Mesothelial cell of epicardium (in vitro differentiated cells): ENCODE measurements around the gene PTPMT1. TPM values are rescaled to one million over a fixed set of nuclear protein-coding genes. Genes with fewer than 3 reads are reported as not detected.

ENCODE experiments used
- DNase-seq, 2 experiments: peaks; one replicate each; pipeline ENCODE4 v3.0.0; 2021; ENCODE audit warnings: low spot score in 2 of 2; ENCODE audit not compliant: unreplicated experiment in 2 of 2
- H3K27ac Mint-ChIP-seq: 2 replicates; pipeline ENCODE4 v1.8.0; 2021; ENCODE audit warnings: mixed read lengths
- H3K27me3 Mint-ChIP-seq: 2 replicates; pipeline ENCODE4 v1.8.0; 2021; ENCODE audit warnings: low read depth, mixed read lengths
- H3K36me3 Mint-ChIP-seq: 2 replicates; pipeline ENCODE4 v1.8.0; 2021; ENCODE audit warnings: mixed read lengths
- H3K4me1 Mint-ChIP-seq: 2 replicates; pipeline ENCODE4 v1.8.0; 2021; ENCODE audit warnings: mixed read lengths
- H3K4me3 Mint-ChIP-seq: 2 replicates; pipeline ENCODE4 v1.8.0; 2021; ENCODE audit warnings: mild to moderate bottlenecking, moderate library complexity, mixed read lengths
- H3K9me3 Mint-ChIP-seq: 2 replicates; pipeline ENCODE4 v1.8.0; 2021; ENCODE audit warnings: mixed read lengths
- total RNA-seq: library from RNA; stranded (reverse); gene quantifications from 3 replicates; pipeline ENCODE4 v1.2.1, GENCODE V29; 2021
- TF ChIP-seq, protein P1 (sequence below): fragments of 200-600 bp; sonication (generic); IDR thresholded peaks from one replicate; pipeline ENCODE4 v1.5.0; 2021; ENCODE audit warnings: antibody characterized with exemption; ENCODE audit not compliant: unreplicated experiment

PTPMT1 gene
- total RNA-seq, 1 donor from 2014 or later: 44.3 TPM

DNA sequence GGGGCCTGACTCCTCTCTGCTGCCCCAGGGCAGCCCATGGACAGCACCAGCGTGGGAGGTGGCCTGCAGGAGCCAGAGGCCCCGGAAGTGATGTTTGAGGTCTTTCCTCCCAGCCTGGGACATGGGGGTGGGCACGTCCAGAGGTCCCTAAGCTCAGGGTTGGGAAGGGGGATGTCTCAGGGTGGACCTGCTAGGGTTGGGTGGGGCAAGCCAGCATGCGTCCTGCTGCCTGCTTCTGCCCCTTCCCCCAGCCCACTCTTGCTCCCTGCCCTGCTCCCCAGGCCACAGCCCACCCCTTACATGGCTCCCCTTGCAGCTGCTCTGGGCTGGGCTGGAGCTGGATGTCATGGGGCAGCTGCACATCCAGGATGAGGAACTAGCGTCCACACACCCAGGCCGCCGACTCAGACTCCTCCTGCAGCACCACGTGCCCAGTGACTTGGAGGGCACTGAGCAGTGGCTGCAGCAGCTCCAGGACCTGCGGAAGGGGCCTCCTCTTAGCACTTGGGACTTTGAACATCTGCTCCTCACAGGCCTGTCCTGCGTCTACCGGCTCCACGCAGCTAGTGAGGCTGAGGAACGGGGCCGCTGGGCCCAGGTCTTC lies 22.4 kb downstream of the PTPMT1 start:
- Mint-ChIP-seq H3K27me3 (peaks cover 12% of the 10 kb centered on the region), H3K4me1 (no peaks in the 10 kb centered on the region), H3K27ac (no peak overlapping the region), H3K9me3 (no peaks in the 10 kb centered on the region), H3K4me3 (no peak overlapping the region), H3K36me3 (peaks cover 10% of the 10 kb centered on the region)
- TF ChIP-seq, protein P1, sequence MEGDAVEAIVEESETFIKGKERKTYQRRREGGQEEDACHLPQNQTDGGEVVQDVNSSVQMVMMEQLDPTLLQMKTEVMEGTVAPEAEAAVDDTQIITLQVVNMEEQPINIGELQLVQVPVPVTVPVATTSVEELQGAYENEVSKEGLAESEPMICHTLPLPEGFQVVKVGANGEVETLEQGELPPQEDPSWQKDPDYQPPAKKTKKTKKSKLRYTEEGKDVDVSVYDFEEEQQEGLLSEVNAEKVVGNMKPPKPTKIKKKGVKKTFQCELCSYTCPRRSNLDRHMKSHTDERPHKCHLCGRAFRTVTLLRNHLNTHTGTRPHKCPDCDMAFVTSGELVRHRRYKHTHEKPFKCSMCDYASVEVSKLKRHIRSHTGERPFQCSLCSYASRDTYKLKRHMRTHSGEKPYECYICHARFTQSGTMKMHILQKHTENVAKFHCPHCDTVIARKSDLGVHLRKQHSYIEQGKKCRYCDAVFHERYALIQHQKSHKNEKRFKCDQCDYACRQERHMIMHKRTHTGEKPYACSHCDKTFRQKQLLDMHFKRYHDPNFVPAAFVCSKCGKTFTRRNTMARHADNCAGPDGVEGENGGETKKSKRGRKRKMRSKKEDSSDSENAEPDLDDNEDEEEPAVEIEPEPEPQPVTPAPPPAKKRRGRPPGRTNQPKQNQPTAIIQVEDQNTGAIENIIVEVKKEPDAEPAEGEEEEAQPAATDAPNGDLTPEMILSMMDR: no peak
- no peak for DNase-seq

DNA sequence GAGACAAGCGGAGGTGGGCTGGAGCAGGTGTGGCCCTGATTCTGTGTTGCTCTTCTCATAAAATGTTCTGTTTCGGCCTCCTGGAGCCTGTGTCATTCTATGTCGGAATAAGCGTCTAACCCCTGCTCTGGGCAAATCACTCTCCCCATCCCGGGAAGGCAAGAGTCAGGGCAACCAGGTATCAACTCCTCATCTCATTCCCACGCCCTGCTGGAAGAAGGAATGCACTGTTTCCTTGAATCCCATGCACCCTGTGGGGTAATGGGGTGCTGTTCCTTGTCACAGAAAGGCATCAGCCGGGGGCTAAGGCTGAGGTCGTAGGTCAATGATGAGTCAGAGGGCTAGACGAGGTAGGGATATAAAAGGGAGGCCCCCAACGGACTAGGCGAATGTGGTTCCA lies 23.7 kb downstream of the PTPMT1 start:
- TF ChIP-seq, protein P1: no peak
- DNase-seq: no peak
- H3K27me3 Mint-ChIP-seq: peaks cover 24% of the 10 kb centered on the region
- no peaks in the 10 kb centered on the region for H3K9me3 Mint-ChIP-seq
- peaks cover 4% of the 10 kb centered on the region for H3K36me3 Mint-ChIP-seq
- H3K4me1 Mint-ChIP-seq: peaks cover 7% of the 10 kb centered on the region
- no peak overlapping the region for H3K27ac Mint-ChIP-seq
- H3K4me3 Mint-ChIP-seq: no peak overlapping the region

DNA sequence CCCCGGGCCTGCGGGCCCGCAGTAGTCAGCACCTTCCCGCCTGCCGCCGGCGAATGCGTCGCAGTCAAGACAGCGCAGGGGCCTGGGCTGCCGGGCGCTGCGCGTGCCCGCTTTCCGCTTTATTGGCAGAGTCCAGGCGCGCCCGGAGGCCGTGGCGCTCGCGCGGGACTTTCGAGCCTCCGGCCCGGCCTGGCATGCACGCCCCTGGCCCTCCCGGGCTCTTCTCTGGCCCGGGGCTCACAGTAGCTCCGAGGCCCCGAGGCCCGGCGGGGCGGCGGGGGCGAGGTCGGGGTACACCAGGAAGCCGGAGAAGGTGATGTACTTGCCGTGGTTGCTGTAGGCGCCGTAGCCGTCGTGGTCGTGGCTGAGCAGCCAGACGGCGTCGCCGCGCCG lies 24.2 kb downstream of the PTPMT1 start:
- H3K9me3 Mint-ChIP-seq: no peaks in the 10 kb centered on the region
- H3K4me1 Mint-ChIP-seq: peaks cover 10% of the 10 kb centered on the region
- H3K4me3 Mint-ChIP-seq: no peak overlapping the region
- H3K27me3 Mint-ChIP-seq: peaks cover 28% of the 10 kb centered on the region
- DNase-seq: no peak
- H3K27ac Mint-ChIP-seq: no peak overlapping the region
- TF ChIP-seq, protein P1: no peak
- no peaks in the 10 kb centered on the region for H3K36me3 Mint-ChIP-seq

DNA sequence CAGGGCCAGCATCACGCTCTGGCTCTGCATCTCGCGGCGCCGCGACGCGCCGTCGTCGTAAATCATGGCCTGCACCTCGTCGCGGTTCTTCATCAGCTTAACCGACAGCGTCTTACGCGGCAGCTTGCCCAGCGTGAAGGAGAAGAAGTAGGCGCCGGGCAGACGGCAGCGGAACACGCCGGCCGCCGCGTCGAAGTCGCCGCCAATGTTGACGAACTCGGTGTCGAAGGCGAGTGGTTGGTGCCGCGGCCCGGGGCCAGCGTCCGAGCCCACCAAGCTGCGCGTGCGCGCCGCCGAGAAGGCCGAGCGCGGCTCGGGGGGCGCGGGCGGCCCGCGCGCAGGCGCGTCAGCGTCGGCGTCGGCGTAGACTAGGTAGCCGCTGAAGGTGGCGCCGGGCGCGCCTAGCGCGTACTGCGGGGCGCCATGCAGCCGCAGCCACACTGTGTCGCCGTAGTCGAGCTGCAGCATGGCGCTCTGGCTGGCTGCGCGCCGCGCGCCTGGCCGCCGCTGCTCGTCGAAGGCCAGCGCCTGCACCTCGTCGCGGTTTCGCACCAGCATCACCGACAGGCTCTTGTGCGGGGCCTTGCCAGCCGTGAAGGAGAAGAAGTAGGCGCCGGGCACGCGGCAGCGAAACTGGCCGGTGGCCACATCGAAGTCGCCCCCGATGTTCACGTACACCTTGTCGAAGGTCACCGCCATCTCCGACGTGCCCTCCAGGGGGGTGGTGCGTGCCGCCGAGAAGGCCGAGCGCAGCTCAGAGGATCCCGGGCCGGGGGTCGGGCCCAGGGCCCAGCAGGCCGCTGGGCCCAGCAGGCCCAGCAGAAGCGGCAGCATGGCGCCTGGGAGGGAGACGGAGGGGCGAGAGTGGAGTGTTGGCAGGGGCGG lies 24.8 kb downstream of the PTPMT1 start:
- H3K27ac Mint-ChIP-seq: no peak overlapping the region
- H3K27me3 Mint-ChIP-seq: peaks cover 34% of the 10 kb centered on the region
- DNase-seq: no peak
- TF ChIP-seq, protein P1: no peak
- H3K4me1 Mint-ChIP-seq: peaks cover 12% of the 10 kb centered on the region
- H3K36me3 Mint-ChIP-seq: no peaks in the 10 kb centered on the region
- no peak overlapping the region for H3K4me3 Mint-ChIP-seq
- H3K9me3 Mint-ChIP-seq: no peaks in the 10 kb centered on the region

DNA sequence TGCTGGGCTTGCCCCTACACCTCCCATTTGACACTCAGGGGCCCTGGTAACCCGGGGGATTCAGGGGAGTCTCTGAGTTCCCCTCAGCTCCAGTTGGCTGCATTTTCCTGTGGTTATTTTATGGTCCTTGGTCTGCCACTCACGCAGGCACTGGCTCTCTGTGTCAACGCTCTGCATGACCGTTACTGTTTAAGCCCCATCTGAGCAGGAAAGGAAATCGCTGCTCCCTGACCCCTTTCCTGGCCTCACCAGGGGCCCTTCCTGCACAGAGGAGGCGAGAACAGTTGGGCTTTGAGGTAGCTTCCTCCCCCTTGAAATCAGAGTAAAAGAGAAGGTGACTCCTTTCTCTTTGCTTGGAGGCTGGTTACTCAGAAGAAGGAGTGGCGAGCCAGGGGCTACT lies 26.4 kb downstream of the PTPMT1 start:
- no peak overlapping the region for H3K4me3 Mint-ChIP-seq

More for the DNA sequence above, 26.4 kb downstream of the PTPMT1 start:
- DNase-seq: no peak
- peaks cover 12% of the 10 kb centered on the region for H3K4me1 Mint-ChIP-seq
- peaks cover 43% of the 10 kb centered on the region for H3K27me3 Mint-ChIP-seq
- H3K27ac Mint-ChIP-seq: no peak overlapping the region
- no peaks in the 10 kb centered on the region for H3K36me3 Mint-ChIP-seq
- no peaks in the 10 kb centered on the region for H3K9me3 Mint-ChIP-seq
- TF ChIP-seq, protein P1: no peak
